ENCODE data around the gene PIWIL4.
"Not testable (repeated sequence)": the region's sequence is repeated elsewhere in the genome, so short reads cannot be mapped to it uniquely, and the experiment has no call there.

The PIWIL4 gene

DNA sequence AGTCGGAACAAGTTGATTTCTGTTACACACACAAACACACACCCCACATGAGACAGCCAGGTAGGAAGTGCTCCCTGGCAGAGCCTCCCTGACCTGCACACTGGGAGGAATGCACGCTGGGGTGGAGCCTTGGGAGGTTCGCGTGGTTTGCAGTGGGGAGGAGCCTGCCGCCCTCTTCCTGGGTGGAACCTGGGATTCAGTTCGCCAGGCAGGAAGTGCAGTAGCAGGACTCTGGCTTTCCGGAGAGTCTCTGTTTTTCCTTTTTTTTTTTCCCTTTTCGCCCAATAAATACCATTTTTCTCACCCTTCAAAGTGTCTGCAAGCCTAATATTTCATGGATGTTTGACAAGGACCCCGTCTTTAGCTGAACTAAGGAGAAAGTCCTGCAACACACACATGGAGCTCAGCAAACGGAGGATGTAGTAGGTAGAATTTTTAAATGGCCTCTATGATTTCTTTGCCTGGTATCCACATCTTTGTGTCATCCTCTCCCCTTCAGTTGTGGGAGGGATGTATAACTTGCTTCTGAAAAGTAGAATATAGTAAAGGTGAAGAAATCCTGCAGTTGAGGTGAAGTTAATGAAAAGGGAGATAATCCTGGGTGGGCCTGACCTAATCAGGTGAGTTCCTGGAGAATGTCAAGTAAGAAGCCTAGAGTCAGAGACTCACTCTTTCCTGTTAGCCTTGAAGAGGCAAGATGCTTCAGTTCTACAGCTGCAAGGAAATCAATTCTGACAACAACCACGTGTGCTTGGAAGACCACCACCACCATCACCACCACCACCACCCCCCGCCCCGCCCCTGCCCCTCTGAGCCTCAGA is 72.9 kb downstream of the PIWIL4 start:
- DNase-seq = no peak

DNA sequence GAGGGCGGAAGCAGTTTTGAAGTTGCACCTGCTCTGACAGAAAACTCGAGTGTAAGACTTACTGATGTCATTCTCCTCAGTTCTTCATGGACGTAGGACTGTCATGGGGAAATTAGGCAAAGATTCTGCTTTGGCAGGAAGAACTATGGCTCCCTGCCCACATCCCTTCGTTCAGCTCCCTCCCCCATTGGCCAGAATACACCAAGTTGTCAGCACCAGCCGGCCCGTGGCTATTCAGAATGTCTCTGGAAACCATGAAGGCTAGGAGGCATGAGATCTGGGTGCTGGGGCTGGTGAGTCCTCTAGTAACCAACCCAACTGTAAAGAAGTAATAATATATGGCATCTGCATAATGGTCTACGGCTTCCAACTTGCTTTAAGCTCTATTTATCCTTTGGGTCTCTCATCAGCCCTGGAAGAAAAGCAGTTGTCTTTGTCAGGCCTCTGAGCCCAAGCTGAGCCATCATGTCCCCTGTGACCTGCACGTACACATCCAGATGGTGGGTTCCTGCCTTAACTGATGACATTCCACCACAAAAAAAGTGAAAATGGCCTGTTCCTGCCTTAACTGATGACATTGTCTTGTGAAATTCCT is 74.1 kb downstream of the PIWIL4 start:
- no peak for DNase-seq

DNA sequence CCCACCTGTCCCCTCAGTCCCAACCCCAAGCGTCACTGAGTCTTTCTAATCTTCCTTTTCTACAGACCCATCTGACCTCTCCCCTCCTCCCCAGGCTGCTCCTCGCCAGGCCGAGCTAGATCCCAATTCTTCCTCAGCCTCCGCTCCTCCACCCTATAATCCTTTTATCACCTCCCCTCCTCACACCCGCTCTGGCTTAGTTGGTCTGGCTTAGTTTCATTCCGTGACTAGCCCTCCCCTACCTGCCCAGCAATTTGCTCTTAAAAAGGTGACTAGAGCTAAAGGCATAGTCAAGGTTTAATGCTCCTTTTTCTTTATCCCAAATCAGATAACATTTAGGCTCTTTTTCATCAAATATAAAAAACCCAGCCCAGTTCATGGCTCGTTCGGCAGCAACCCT is 76.0 kb downstream of the PIWIL4 start:
- DNase-seq = not testable (repeated sequence)

DNA sequence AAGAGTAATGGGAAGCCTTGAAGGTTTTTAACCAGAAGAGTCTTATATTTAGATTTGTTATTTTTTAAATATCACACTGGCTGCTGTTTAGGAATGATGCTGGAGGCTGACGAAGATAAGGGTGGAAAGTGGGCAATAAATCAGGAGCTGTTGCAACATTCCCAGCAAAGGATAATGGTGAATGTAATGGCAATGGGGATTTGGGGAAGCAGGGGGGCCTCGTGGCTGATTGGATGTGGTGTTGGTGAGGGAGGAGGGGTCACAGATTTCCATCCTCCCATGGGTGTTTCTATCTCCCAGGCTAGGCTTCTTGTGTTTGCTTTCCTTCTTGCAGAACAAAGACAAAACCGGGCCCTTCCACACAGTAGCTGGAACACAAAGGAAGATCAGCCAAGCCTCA is 80.8 kb downstream of the PIWIL4 start:
- no peak for DNase-seq

DNA sequence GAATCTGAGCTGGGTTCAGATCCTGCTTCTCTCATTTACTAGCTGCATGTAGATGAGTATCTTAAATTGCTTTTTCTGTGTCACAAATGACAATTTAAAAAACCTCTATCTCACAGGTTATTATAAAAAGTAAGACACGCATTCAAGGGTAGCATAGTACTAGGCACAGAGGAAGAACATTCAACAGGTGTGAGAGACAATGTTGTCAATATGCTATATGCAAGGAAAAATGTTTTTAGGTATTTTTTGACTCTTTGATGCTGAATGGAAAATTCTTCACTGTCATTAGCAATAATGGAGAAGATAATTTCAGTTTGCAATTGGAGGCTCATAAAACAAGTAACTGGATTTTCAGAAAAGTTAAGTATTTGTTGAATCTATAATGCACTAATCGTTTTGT is 81.6 kb downstream of the PIWIL4 start:
- DNase-seq = no peak

DNA sequence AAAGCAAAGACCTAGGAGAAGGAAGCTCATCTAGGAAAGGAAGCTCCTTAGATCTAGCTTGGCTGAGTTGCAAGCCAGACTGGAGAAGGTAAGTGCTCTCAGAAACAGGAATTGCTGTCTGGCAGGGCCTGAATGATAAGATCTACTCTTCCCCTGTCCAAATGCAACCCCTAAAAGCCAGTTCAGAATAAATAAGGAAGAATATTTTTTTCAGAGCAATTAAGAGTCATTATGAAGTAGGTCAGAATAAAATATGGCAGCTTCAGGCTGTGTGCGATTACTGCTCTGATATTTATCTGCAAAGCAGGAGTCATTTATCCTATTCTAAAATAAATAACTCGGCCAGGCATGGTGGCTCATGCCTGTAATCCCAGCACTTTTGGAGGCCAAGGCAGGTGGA is 82.1 kb downstream of the PIWIL4 start:
- no peak for DNase-seq

DNA sequence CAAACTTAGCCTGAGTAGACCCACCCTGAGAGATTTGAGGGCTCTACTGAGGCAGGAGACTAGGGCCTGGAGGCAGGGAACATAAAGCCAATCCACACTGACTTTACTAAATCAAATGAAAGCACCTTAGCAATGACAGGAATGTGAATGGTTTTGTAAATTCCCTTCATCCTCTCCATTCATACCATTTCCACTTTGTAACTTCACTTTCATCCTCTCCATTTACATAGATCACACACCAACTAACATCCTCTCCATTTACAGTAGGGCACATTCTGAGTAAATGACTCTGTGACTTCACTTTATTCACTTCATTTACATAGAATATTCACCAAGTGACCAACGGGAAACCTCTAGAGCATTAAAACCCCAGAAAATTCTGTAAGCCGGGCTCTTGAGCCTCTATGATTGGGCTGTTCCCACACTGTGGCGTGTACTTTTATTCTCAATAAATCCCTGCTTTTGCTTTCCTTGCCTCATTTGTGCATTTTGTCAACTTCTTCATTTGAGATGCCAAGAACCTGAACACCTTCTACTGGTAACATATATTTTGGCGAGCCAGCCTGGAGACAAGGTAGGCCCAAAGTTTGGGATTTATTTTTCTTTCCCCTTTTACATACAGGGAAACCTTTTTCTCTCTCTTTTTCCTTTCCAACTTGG is 82.9 kb downstream of the PIWIL4 start:
- DNase-seq = no peak

DNA sequence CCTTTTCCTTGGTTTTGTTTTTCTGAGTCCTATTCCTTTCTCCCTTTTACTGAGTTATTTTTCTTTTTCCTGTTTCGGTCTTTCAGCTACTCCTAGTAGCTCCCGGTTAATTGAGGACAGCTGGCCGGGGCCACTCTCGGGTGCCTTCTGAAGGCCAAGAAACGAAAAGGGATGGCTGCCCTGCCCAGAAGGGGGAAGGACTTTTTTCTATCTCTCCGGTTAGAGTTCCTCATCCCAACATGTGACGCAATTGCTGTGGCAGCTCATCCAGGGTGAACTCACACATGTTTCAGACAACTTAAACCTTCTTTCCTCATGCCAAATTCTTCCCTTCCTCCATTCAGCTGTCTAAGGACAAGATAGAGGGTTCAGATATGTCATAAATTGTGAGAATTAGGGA is 83.6 kb downstream of the PIWIL4 start:
- DNase-seq = no peak

DNA sequence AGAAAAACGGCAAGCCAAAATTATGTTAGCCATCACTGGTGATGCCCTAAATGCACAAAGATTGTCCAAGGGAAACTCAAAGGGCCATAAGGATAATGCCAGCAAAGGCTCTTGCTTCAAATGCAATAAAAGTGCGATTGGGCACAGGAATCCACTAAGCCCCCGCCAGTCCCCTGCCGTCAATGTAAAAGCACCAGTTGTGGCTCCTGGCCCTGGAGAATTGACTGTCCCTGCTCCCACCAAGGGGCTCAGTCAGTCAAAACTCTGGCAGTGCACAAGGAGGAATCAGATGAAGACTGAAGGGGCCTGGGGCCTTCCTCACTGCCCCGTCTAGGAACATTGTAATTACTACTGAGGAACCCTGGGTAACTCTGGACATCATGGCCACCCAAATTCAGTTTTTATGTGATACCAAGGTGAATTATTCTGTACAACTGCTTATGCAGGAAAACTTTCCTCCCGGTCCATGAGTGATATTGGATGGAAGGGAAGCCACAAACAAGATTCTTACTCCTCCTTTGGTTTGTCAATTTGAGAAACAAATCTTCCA is 85.6 kb downstream of the PIWIL4 start:
- no peak for DNase-seq

DNA sequence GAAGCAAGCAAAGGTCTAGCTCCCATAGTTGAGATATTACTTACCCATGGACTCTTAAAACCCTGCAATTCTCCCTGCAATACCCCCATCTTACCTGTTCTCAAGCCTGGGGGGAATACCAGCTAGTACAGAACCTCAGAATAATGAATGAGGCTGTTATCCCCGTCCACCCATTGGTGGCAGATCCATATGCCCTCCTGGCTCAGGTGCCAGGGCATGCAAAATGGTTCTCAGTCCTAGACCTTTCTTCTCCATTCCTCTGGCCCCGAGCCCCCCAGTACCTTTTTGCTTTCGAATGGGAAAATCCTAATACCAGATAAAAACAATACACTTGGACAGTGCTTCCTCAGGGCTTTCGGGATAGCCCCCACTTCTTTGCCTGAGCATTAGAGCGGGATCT is 86.4 kb downstream of the PIWIL4 start:
- no peak for DNase-seq

DNA sequence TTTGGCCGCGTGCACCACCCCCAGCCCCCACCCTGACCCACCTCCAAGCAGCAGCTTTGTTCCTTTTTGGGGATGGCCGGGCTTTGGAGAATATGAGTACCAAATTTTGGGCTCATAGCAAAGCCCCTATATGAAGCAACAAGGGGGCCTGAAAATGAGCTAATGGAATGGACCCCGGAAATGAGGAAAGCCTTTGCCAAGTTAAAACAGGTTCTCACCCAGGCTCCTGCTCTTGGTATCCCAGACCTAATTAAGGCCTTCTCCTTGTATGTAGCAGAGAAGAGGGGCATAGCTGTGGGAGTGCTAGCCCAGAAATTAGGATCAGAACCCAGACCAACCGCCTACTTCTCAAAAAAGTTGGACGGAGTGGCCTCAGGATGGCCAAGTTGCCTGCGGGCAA is 87.0 kb downstream of the PIWIL4 start:
- no peak for DNase-seq

DNA sequence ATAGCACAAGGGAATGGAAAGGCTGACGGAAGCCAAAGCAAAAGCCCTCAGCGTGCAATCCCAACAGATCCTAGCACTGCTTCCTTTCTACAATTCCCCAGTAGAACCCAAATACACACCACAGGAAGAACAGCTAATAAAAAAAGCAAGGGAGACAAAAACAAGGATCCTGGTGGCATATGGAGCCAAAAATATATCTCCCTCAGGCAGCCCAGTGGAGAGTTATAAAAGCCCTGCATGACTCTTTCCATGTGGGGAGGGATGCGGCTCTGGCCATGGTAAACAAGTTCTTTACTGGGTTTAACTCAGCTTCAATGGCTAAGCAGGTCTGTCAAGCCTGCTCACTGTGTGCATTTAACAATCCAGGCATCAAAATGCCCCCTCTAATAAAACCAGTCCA is 88.1 kb downstream of the PIWIL4 start:
- DNase-seq = no peak

DNA sequence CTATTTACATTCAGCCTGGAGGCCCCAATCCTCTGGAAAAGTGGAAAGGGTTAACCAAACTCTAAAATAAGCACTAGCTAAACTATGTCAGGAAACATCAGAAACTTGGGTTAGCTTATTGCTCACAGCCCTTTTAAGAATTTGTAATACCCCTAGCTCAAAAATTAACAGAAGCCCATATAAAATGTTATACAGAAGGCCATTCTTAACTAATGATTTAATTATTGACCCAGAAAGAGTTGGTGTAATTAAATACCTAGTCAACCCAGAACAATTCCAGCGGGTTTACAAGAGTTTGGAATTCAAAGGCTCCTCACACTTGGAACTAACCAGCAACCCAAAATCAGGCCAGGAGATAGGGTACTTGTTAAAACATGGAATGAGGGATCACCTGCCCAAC is 88.8 kb downstream of the PIWIL4 start:
- no peak for DNase-seq

DNA sequence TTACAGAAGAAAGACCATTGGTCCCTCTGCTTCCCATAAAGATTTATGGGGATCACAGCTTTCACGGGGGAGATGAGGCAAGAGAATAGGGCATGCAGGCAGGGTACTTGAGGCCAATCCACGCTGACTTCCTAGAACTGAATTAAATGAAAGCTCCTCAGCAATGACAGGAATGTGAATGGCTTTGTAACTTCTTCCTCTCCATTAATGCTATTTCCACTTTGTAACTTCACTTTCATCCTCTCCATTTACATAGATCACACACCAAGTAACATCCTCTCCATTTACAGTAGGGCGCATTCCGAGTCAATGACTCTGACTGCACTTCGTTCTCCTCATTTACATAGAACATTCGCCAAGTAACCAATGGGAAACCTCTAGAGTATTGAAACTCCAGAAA is 89.8 kb downstream of the PIWIL4 start:
- DNase-seq = no peak

DNA sequence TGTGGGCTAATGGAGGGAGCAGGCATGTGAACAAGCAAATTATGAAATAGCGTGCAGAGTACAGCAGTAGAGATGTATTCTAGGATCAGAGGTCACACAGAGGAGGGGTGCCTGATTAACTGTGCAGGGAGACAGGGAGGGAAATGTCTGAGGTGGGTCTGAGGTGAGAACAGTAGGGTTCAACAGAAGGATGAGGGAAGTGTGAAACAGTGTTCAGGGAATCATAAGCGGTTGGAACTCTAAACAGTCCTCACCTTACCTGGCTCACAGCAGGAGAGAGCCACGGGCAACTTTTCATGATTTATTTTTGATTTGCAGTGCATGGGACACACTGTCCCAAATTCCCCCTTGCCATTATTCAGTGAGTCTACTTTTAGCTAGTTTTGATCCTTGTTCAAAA is 90.5 kb downstream of the PIWIL4 start:
- no peak for DNase-seq

DNA sequence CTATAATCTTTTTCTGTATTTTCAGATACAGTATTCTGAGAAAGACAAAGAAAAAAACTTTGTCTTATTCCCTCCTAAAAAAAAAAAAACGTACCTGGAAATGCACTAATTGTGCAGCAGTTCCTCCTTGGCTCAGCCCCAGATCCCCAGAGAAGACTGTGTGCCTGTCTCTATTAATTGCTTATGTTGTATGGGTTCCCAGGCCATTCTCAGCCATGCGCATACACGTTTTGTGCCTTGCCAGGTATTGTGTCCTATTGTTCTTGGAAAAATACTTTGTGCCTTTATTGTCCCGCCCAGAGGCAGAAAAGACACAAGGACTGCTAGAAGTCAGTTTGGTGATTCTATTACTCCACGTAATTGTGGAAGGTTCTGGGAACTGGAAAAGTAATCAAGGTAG is 91.2 kb downstream of the PIWIL4 start:
- no peak for DNase-seq

DNA sequence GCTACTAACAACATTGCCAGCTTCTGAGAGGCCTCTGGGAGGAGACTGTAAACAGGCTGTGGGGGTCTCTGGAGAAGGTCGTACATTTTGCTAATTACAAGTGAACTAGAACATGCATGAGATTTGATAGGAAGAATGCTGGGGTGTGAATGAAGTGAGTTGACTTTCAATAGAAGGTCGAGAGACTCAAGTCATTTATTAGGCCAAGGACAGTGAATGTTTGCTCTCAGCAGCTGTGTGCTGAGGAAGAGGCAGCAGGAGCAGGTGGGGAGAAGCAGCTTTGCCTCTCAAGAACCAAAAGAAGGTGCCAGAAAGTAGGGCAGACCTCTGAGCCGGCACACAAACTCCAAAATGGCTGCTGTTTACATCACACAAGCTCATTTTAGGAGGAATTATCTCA is 91.7 kb downstream of the PIWIL4 start:
- DNase-seq = no peak

DNA sequence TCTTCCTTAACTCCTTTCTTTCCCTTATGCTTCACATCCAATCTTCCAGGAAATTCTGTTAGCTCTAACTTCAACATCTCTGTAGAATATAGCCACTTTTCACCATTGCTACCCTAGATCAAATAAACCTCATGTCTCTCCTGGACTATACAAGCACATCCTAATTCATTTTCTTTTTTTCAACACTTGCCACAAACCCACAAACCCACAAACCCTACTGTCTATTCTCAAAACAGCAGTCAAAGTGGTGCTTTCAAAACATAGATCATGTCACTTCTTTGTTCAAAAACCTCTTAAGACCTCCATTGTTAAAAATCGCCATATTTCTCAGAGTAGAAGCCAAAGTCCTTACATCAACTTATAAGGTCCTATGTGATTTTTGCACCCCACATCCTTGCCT is 94.3 kb downstream of the PIWIL4 start:
- no peak for DNase-seq

DNA sequence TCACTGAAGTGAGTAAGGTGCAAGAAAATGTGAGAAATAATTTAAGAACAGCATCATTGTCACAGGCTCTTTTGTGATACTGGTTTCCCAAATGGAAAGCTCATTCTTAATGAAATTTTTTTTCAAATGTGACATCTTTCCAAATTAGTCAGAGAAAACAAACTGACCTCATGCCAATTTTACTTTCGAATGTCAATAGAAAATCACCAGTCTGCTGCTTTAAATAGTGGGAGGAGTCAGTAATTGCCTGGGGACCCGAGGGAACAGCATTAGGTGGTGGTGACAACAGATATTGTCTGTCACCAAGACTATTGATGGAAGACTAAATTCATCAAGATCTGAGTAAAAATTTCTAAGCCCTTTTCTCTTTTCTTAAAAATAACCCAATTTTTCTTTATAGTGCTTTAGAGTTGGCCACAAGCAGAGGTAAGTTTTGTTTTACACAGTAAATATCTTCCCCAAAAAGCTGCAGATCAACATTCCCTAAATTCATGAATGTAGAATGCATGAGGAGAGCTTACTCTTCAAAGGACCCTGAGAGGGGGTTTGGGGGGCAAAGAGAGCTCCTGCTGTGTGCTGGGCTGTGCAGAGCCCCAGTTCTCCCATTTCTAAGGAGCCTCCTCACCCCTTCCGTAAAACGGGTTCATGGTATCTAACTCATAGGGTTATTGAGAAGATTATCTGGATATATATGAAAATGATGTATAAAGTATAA is 95.1 kb downstream of the PIWIL4 start:
- DNase-seq = no peak

DNA sequence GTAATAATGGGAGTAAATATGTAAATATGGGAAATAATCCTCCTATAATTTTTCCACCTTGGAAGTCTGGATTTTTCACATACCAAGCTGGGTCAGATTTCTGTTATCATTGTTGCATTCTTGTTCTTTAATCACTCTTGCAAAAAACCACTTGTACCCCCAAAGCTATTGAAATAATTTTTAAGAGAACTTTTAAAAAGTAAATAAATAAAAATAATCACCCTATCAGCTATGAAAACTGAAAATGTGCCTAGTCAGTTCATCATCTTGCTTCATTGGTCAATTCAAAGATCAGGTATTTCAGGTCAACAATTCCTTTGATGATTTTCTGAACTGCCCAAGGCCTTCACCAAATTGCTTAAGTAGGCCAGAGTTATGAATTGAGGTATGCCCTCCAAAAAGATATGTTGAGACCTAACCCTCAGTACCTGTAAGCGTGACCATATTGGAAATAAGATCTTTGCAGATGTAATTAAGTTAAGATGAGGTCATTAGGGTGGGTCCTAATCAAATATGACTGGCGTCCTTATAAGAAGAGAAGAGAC is 95.8 kb downstream of the PIWIL4 start:
- DNase-seq = no peak

DNA sequence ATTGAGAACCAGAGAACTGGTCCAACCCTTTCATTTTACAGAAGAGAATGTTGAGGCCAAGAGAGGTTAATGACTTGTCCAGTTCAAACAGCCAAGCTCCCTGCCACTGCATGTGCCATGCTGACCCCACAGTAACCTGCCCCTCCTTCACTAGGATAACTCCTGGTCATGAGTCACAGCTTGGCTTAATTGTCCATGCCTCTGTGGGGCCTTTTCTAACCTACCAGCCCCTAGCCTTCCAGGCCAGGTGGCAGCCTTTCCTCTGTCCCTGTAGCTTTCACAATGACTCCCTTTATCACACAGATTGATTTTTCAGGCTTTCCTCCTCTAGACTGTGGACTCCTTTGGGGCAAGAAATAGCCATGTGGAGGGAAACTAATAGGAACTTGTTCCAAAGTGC is 97.2 kb downstream of the PIWIL4 start:
- no peak for DNase-seq

DNA sequence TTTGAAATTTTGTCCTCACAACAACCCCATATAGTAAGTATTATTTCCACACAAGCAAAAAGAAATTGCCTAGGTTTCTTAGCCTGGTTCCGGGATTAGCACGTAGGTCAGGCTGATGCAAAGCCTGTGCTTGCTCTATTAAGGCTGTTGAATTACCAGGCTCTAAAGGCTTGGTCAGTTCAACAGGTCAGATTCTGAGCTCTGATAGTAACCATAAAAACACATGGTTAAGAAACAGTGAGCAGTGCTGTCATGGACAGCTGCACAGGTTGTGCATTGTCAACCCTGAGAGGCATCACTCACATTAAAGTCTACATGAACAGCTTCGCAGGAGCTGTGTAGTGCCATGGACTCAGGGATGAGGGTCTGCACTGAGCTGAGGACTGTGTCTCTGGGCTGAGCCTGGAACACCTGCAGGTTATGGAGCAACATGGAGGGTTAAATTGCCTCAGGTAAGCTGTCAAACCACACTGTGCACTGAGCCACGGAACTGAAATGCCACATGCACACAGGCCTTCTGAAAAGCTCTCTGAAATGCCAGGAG is 98.0 kb downstream of the PIWIL4 start:
- DNase-seq = no peak

All from NCI-H1436 treated with DMSO at 0.1 percent for 48 hours (cell line).